ENCODE results near the gene STK32C.

GRCh38 chr10:132274581-132274980 lies 33.2 kb downstream of the STK32C start:
- no peak for TF ChIP-seq POLR2A (IDR thresholded peaks at IDR 0.05)
- no peak for TF ChIP-seq EP300 (IDR thresholded peaks at IDR 0.05)
- TF ChIP-seq CTCF (IDR thresholded peaks at IDR 0.05): no peak
